Sigmoid colon (tissue), 4 donors: Measurements from ENCODE around the gene LEUTX.

Source experiments
- EP300 ChIP-seq, 4 donors: sonication (generic); formaldehyde crosslinking; IDR thresholded peaks; one replicate each; pipeline ENCODE4 v1.6.1; 2017; ENCODE audit warnings: antibody characterized with exemption in 4 of 4
- POLR2A ChIP-seq, 2 donors: fragments of 450-650 bp; IDR thresholded peaks; one replicate each; pipeline ENCODE4 v1.6.1; 2016; ENCODE audit warnings: antibody characterized with exemption in 2 of 2, mild to moderate bottlenecking in 2 of 2, moderate library complexity in 2 of 2
- POLR2AphosphoS5 ChIP-seq, 4 donors: sonication (generic); formaldehyde crosslinking; IDR thresholded peaks; one replicate each; pipeline ENCODE4 v1.6.1; 2017; ENCODE audit warnings: antibody characterized with exemption in 4 of 4
- TF ChIP-seq, protein P1 (sequence below), 4 experiments: fragments of 450-650 bp in 3 of 4; fragments of 200-600 bp in 1 of 4; IDR thresholded peaks; one replicate each; pipeline ENCODE4 v1.5.1; 2016 to 2019; ENCODE audit warnings: antibody characterized with exemption in 4 of 4, mild to moderate bottlenecking in 3 of 4, moderate library complexity in 2 of 4

DNA sequence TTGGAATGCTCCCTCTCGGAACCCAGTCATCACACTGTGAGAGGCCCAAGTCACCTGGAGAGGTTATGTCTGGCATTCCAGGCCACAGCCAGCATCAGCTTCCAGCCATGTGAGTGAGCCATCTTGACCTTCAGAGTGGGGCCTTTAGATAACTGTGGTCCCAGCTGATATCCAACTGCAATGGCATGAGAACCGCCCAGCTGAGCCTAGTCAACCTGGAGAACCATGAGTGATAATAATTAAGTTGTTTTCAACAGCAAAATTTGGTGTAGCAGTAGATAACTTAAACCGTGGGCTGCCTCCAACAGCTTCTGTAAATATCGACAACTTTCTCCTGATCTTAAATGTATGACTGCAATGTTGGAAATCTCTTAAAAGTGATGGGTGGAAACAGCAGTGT is 30.7 kb downstream of the LEUTX start:
- TF ChIP-seq, protein P1, sequence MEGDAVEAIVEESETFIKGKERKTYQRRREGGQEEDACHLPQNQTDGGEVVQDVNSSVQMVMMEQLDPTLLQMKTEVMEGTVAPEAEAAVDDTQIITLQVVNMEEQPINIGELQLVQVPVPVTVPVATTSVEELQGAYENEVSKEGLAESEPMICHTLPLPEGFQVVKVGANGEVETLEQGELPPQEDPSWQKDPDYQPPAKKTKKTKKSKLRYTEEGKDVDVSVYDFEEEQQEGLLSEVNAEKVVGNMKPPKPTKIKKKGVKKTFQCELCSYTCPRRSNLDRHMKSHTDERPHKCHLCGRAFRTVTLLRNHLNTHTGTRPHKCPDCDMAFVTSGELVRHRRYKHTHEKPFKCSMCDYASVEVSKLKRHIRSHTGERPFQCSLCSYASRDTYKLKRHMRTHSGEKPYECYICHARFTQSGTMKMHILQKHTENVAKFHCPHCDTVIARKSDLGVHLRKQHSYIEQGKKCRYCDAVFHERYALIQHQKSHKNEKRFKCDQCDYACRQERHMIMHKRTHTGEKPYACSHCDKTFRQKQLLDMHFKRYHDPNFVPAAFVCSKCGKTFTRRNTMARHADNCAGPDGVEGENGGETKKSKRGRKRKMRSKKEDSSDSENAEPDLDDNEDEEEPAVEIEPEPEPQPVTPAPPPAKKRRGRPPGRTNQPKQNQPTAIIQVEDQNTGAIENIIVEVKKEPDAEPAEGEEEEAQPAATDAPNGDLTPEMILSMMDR (IDR thresholded peaks at IDR 0.05), result no peak
- no peak for TF ChIP-seq EP300 (IDR thresholded peaks at IDR 0.05)
- TF ChIP-seq POLR2AphosphoS5 (IDR thresholded peaks at IDR 0.05), result no peak
- TF ChIP-seq POLR2A (IDR thresholded peaks at IDR 0.05), result no peak
